ENCODE results near the gene PLCE1.

Gene PLCE1

DNA sequence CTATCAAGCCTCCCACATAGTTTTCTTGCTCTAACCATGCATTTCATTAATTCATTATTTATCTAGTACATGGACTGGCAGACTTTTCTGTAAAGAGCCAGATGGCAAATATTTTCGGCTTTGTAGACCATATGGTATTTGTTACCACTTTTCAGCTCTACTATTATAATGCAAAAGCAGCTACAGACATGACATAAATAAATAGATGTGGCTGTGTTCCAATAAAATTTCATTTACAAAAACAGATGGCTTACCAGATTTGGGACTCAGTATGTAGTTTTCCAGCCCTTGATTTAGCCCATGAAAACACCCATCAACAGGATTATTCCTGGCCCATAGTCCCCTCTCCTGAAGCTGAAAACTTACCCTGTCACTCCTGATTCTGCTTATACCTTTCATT, 32.1 kb downstream of the PLCE1 start:
- no peak for DNase-seq

DNA sequence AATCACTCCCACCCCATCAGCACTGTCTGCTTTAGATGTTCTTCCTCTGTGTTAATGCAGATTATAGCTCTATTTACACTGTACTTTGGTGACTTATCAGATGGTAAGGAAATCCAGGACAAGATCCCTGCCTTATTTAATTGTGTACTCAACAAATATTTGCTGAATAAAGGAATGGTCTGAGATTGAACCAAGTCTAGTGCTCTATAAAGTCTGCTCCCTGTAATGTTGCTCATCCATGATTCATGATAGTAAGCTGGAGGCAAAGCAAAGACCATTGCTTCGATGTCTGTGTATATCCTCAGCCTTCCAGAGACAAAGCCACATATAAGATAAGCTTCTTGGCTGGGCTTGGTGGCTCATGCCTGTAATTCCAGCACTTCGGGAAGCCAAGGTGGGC, 33.5 kb downstream of the PLCE1 start:
- DNase-seq: no peak

DNA sequence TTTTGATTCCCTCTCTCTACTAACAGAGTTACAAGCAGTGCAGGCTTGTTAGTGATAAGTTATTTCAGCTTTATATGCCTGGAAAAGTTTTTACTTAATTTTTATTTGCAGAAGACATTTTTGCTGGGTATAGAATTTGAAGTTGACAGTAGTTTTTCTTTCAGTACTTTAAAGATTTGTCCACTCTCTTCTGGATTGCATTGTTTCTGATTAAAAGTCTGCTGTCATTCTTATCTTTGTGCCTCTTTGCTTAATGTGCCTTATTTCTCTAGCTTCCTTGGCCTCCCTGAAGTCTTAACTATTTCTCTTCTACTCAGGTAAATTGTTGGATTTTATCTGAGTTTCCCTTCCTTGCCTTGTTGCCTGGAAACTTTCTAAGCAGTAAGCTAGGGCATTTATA, 36.2 kb downstream of the PLCE1 start:
- no peak for DNase-seq

DNA sequence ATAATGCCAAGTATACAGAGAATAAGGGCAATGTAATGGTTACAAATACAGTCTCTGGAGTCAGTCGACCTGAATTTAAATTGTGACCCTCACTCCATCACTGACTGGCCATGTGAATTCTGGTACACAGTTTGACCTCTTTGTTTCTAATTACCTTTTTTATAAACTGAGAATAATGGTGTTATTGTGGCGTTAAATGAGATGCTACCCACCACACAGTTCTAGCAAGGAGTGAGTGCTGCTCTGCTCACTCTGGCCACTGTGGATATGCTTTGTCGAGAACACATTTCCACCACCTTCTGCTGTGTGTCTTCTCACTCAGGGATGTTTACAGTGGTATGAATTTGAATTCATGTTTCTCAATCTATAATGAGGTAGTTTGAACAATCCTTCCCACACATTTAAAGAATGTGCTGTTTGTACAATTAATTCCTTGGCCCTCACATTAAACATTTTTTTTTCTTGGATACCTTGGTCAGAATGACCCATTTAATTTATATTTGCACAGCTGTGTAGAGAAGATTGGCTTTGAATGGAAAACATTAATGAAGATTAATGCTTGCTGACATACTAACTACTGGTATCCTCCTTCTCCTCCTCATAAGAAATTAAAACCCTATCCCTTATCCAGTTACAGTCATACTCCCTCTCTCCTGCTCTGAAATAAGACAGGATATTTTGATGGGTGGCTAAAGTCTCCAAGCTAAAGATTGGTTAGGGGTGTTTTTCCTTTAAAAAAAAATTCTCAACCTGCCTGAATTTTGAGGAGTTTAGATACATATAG, 42.4 kb downstream of the PLCE1 start:
- DNase-seq: no peak

GRCh38 chr10:94036766-94037033, 43.0 kb downstream of the PLCE1 start:
- no peak for DNase-seq

DNA sequence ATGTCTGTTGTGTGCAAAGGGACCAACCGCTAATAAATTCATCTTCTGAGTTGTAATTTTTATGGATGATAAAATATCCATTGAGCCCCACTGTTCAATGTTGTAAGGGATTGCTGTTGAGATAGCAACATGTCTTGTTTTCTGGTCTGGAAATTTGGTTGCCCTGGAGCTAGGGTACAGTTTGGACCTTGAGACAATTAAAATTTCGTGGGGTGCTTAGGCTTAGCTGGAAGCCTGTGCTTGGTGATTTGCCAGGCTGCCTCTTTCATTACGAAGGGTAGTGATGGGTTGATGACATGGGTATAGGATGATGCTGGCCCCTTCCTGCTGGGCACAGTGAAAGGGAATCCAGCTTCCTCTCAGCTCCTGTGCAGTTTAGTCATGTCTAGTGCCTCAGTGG, 43.6 kb downstream of the PLCE1 start:
- no peak for DNase-seq

- DNase-seq: no peak
These were observed 44.3 kb downstream of the PLCE1 start for GRCh38 chr10:94038024-94038423.

DNA sequence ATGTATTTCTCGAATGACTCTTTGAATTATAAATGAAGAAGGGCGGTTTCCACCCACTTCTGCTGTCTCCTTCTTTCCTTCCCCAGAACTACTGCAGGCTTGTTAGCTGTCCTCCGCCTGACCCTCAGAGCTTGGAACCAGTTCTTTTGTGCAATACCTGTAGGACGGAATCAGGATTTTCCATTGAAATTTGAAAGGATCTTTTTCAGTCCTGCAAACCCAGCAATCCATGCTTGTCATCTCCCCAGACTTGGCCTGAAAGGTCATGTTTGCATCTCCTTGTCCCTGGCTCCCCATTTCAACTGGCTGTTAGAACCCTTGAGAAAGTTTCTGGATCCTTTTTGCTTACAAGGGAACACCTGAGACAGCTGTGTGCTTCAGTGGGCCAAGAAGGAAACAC, 47.5 kb downstream of the PLCE1 start:
- no peak for DNase-seq

DNA sequence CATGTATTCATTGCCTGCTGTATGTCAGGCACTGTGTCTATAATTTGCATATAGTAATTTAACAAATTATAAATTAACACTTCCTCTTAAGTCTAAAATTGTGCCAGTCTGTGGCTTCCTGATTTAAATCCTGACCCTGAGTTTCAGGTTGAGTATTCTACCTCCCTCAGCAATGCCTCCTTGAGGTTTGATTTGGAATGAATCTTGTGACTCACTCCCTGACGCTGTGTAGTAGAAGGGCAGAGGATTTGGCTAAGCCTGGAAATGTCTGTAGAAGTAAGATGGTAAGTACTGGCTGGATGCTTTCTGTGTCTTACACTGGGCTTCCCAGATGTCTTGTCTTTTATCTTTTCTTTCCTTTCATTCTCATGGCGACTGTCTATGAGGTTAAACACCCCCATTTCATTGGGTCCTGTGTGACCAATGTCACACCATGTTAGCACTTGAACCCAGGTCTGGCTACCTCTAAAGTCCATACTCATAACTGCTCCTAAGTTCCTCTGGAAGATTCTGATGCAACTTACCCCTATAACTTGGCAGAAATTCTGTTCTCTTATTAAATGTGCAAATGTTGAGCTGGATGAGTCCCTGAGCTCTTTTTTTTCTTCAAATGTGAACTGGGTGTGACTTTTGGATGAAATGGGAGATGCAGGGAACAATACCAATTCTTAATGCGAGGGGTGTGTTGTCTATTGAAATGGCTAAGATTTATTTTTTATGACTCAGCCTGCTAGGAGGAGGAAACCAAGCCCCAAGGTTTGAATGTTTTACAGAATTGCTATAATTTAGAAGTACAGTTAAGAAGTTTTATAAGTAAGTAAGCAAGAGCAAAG, 48.5 kb downstream of the PLCE1 start:
- no peak for DNase-seq

DNA sequence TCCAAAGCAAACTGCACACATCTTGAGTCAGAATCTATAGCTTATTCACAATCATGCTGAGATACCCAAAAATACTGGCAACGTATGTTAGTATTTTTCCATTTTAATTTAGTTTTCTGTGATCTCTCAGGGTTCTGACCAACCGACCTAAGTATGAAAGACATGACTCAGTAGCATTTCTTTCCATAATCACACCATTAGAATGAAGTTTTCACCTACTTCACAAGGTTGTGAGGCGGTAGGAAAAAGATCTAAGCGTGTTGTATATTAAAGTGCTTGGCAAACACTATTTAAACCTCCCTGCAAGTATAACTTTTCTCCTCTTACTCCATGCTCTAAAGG, 49.1 kb downstream of the PLCE1 start:
- no peak for DNase-seq
